Activated naive CD8-positive, alpha-beta T cell treated with anti-CD3 and anti-CD28 coated beads, Interleukin-2, amount 10 ng/mL, durations not matched to agents 7 days and 5 days (primary cell): ENCODE measurements around the gene TMEM247. TPM values are rescaled to one million over a fixed set of nuclear protein-coding genes. Genes with fewer than 3 reads are reported as not detected.
"Not testable (repeated sequence)": the region's sequence is repeated elsewhere in the genome, so short reads cannot be mapped to it uniquely, and the experiment has no call there.

Source experiments
- ATAC-seq: fragments of 150-1000 bp; cut with Tn5 transposase; one replicate; pipeline ENCODE4 v1.10.0; 2021; ENCODE audit warnings: low read depth, moderate library complexity
- POLR2A ChIA-PET: fragments of 350-600 bp; sonication (Branson Sonifier 250); formaldehyde crosslinking; loops from one replicate; lab custom pipeline; 2021; ENCODE audit warnings: antibody characterized with exemption; lab: Charles Lee
- DNase-seq: peaks from one replicate; pipeline ENCODE4 v3.0.0; 2021
- H3K27ac Mint-ChIP-seq: one replicate; pipeline ENCODE4 v1.8.0; 2022; ENCODE audit warnings: mild to moderate bottlenecking, mixed read lengths
- H3K27me3 Mint-ChIP-seq: one replicate; pipeline ENCODE4 v1.8.0; 2022; ENCODE audit warnings: mild to moderate bottlenecking, moderate library complexity, mixed read lengths
- H3K36me3 Mint-ChIP-seq: one replicate; pipeline ENCODE4 v1.8.0; 2021; ENCODE audit warnings: mild to moderate bottlenecking, mixed read lengths
- H3K4me1 Mint-ChIP-seq: one replicate; pipeline ENCODE4 v1.8.0; 2021; ENCODE audit warnings: mixed read lengths
- H3K4me3 Mint-ChIP-seq: one replicate; pipeline ENCODE4 v1.8.0; 2022; ENCODE audit warnings: mild to moderate bottlenecking, moderate library complexity, mixed read lengths
- H3K9me3 Mint-ChIP-seq: one replicate; pipeline ENCODE4 v1.8.0; 2021; ENCODE audit warnings: mixed read lengths
- total RNA-seq, 2 experiments: library from RNA; stranded (reverse); gene quantifications; one replicate each; pipeline ENCODE4 v1.2.3, GENCODE V29; 2021

Gene TMEM247
- total RNA-seq, 2 experiments from 2014 or later = not detected

DNA sequence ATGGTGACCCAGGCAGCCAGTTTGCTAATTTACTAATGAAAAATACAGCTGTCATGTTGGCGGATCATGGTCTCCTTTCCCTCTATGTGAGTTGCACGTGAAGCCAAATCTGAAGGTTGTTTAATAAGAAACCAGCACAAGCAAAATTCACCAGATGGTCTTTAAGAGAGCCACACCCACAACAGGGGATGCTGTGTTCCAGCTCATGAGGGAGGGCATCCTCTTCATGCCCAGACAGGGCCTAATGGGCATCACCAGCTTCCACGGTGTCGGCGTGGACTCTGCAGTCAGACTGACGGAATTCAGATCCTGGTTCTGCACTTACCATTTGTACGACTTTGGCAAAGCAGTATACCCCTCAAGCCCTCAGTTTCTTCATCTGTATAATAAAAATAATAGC, 39.9 kb downstream of the TMEM247 start:
- Mint-ChIP-seq H3K4me3 (no peak overlapping the region), H3K36me3 (peaks cover 11% of the 10 kb centered on the region), H3K9me3 (peaks cover 16% of the 10 kb centered on the region), H3K27me3 (no peaks in the 10 kb centered on the region), H3K27ac (no peak overlapping the region), H3K4me1 (no peaks in the 10 kb centered on the region)
- no peak for DNase-seq
- POLR2A ChIA-PET = no interaction called here
- ATAC-seq = no peak

DNA sequence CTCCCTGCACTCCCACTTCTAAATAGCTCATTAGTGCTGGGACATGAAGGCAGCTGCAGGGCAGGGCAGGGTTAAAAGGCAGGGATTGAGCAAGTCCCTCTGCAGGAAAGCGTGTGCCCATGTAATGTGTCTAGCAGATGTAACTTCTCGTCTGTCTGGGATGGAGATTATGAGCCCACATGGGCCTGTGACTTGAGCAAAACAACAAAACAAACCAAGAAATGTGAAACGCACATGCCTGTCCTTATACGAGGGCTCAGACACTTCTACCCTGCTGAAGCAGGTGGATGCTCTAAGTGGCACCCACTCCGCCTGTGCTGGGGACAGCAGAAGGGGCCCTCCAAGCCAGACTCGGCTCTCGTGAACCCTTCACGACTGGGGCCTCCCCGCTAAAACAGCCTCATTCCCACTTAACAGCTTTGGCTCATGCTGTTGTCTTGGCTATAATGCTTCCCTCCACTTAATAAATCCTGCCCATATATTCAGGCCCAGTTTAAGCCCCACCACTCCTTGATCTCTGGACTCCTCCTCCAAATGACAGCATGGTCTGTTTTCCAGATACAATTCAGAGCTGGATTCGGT, 40.9 kb downstream of the TMEM247 start:
- POLR2A ChIA-PET = no interaction called here
- H3K4me3 Mint-ChIP-seq = no peak overlapping the region
- peaks cover 10% of the 10 kb centered on the region for H3K9me3 Mint-ChIP-seq
- no peaks in the 10 kb centered on the region for H3K4me1 Mint-ChIP-seq
- no peak for DNase-seq
- H3K27me3 Mint-ChIP-seq = peaks cover 3% of the 10 kb centered on the region
- H3K36me3 Mint-ChIP-seq = peaks cover 7% of the 10 kb centered on the region
- ATAC-seq = no peak
- no peak overlapping the region for H3K27ac Mint-ChIP-seq

DNA sequence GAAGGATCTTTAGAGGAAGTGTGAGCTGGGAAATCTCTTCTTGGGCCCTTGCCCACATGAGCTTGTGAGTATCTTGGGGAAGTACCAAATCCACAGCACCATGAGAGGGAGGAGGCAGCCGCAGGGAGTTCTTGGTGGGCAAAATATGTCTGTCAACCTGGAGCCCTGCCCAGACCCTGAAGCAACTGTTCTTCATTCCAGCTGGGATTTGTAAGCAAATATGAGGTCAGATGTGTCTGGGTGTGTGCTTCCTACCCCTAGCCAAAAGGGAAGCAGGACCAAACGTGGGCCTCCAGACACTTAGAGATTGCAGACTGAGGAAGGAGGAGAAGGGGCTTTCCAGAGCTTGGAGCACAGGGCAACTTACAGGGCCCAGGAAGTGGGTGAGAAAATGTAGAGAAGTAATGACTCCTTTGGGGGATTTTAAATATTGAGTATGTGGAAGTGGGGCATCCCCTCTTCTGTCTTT, 41.9 kb downstream of the TMEM247 start:
- Mint-ChIP-seq H3K9me3 (peaks cover 1% of the 10 kb centered on the region), H3K36me3 (no peaks in the 10 kb centered on the region), H3K4me1 (no peaks in the 10 kb centered on the region), H3K27ac (no peak overlapping the region), H3K27me3 (peaks cover 3% of the 10 kb centered on the region), H3K4me3 (no peak overlapping the region)
- POLR2A ChIA-PET = no interaction called here
- DNase-seq (no peak), ATAC-seq (no peak)

GRCh38 chr2:46522385-46522784, 43.0 kb downstream of the TMEM247 start:
- H3K4me1 Mint-ChIP-seq, H3K27ac Mint-ChIP-seq, ATAC-seq, H3K4me3 Mint-ChIP-seq, H3K36me3 Mint-ChIP-seq, H3K27me3 Mint-ChIP-seq, H3K9me3 Mint-ChIP-seq, DNase-seq, POLR2A ChIA-PET: not testable (repeated sequence)

- ATAC-seq (no peak), DNase-seq (no peak)
- POLR2A ChIA-PET = interaction anchor here (1.3 kb wide), 1 partner anchor 10 kb away, joined by 3 read pairs; no protein-coding TSS in a partner anchor
- no peaks in the 10 kb centered on the region for H3K4me1 Mint-ChIP-seq
- H3K27me3 Mint-ChIP-seq = peaks cover 3% of the 10 kb centered on the region
- peaks cover 1% of the 10 kb centered on the region for H3K9me3 Mint-ChIP-seq
- H3K36me3 Mint-ChIP-seq = peaks cover 2% of the 10 kb centered on the region
- no peak overlapping the region for H3K4me3 Mint-ChIP-seq
- H3K27ac Mint-ChIP-seq = no peak overlapping the region
Observed at GRCh38 chr2:46525522-46526155, 46.3 kb downstream of the TMEM247 start.

DNA sequence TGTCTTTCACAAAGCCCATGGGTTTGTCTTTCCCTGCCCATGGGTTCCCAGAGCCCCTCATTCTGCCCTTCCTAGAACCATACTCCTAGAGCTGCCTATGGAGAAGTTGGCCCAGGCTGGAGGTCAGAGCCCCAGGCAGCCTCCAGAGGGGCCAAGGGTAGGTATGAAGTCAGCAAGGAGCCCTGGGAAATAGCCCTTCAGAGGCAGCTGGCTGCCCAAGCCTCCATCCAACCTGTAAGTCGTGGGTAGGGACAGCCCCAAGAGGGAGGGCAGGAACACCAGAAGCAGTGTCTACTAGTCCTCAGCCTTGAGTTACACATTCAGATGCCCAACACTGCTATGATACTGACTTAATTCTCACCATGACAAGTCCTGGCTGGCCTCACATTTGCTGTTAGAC, 49.5 kb downstream of the TMEM247 start:
- no peak overlapping the region for H3K27ac Mint-ChIP-seq
- ATAC-seq = no peak
- H3K9me3 Mint-ChIP-seq = peaks cover 2% of the 10 kb centered on the region
- no peaks in the 10 kb centered on the region for H3K4me1 Mint-ChIP-seq
- POLR2A ChIA-PET = no interaction called here
- H3K4me3 Mint-ChIP-seq = no peak overlapping the region
- H3K27me3 Mint-ChIP-seq = peaks cover 3% of the 10 kb centered on the region
- H3K36me3 Mint-ChIP-seq = peaks cover 11% of the 10 kb centered on the region
- no peak for DNase-seq

GRCh38 chr2:46530639-46531038, 51.3 kb downstream of the TMEM247 start:
- POLR2A ChIA-PET = no interaction called here
- H3K4me3 Mint-ChIP-seq = no peak overlapping the region
- DNase-seq (no peak), ATAC-seq (no peak)
- no peak overlapping the region for H3K27ac Mint-ChIP-seq
- H3K9me3 Mint-ChIP-seq = peaks cover 2% of the 10 kb centered on the region
- H3K36me3 Mint-ChIP-seq = peaks cover 17% of the 10 kb centered on the region
- no peaks in the 10 kb centered on the region for H3K27me3 Mint-ChIP-seq
- H3K4me1 Mint-ChIP-seq = peaks cover 17% of the 10 kb centered on the region

DNA sequence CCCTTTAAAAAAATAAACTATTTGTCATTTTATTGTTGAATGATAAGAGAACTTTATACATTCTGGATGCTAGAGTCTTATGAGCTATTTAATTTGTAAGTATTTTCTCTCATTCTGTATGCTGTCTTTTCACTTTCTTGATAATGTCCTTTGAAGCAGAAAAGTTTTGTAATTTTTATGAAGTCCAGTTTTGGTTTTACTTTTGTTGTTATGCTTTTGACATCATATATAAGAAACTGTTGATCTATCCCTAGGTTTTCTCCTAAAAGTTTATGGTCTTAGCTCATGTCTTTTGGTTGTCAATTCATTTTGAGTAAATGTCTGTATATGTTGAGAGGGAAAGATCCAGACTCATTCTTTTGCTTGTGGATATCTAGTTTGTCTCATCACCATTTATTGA, 52.5 kb downstream of the TMEM247 start:
- POLR2A ChIA-PET = no interaction called here
- no peak for DNase-seq

More for the DNA sequence above, 52.5 kb downstream of the TMEM247 start:
- Mint-ChIP-seq H3K27me3 (no peaks in the 10 kb centered on the region), H3K36me3 (peaks cover 19% of the 10 kb centered on the region), H3K27ac (no peak overlapping the region), H3K9me3 (peaks cover 2% of the 10 kb centered on the region), H3K4me1 (peaks cover 22% of the 10 kb centered on the region), H3K4me3 (no peak overlapping the region)
- no peak for ATAC-seq

Other genes with a start within 250 kb of the TMEM247 start
- 10 to 100 TPM; 11.7 to 13.1 TPM for gene EPAS1, start 182.2 kb upstream of the TMEM247 start, total RNA-seq
- 10 to 100 TPM; 16.7 to 21.8 TPM for gene RHOQ, start 62.9 kb downstream of the TMEM247 start, total RNA-seq
- 10 to 100 TPM in 1 of 2 experiments, 1 to 10 TPM in 1; 9.6 to 10.7 TPM for gene ATP6V1E2, start 63.0 kb downstream of the TMEM247 start, total RNA-seq
- 10 to 100 TPM; 28.1 to 30.2 TPM for gene PIGF, start 137.5 kb downstream of the TMEM247 start, total RNA-seq
- gene CRIPT, start 137.7 kb downstream of the TMEM247 start, total RNA-seq = 10 to 100 TPM; 11.5 to 12.3 TPM
- gene SOCS5, start 219.7 kb downstream of the TMEM247 start, total RNA-seq = 10 to 100 TPM; 11.1 to 11.6 TPM